Stomach smooth muscle (tissue), 2 donors: ENCODE measurements around the gene DAPK3.

Experiments used
- H3K27ac ChIP-seq: one replicate; pipeline ENCODE4 v1.7.0; 2013; ENCODE audit warnings: mild to moderate bottlenecking, low read length, inconsistent platforms
- H3K27me3 ChIP-seq, 2 donors: one replicate each; pipeline ENCODE4 v1.7.0; 2013; ENCODE audit warnings: low read length in 2 of 2; ENCODE audit not compliant: insufficient read depth in 2 of 2, control insufficient read depth in 1 of 2
- H3K36me3 ChIP-seq, 2 donors: one replicate each; pipeline ENCODE4 v1.7.0; 2013; ENCODE audit warnings: low read length in 2 of 2; ENCODE audit not compliant: control insufficient read depth in 2 of 2, insufficient read depth in 2 of 2
- H3K4me1 ChIP-seq: one replicate; pipeline ENCODE4 v1.7.0; 2013; ENCODE audit warnings: low read length; ENCODE audit not compliant: control insufficient read depth, insufficient read depth
- H3K4me3 ChIP-seq, 2 donors: one replicate each; pipeline ENCODE4 v1.7.0; 2013; ENCODE audit warnings: low read length in 2 of 2
- H3K9ac ChIP-seq, 2 donors: one replicate each; pipeline ENCODE4 v1.7.0; 2013; ENCODE audit warnings: low read length in 2 of 2, mild to moderate bottlenecking in 1 of 2
- H3K9me3 ChIP-seq, 2 donors: one replicate each; pipeline ENCODE4 v1.7.0; 2013; ENCODE audit warnings: low read length in 2 of 2; ENCODE audit not compliant: control insufficient read depth in 2 of 2
- donor health status: healthy.
- donor health status: Pancreatic carcinoma.

DAPK3 gene

DNA sequence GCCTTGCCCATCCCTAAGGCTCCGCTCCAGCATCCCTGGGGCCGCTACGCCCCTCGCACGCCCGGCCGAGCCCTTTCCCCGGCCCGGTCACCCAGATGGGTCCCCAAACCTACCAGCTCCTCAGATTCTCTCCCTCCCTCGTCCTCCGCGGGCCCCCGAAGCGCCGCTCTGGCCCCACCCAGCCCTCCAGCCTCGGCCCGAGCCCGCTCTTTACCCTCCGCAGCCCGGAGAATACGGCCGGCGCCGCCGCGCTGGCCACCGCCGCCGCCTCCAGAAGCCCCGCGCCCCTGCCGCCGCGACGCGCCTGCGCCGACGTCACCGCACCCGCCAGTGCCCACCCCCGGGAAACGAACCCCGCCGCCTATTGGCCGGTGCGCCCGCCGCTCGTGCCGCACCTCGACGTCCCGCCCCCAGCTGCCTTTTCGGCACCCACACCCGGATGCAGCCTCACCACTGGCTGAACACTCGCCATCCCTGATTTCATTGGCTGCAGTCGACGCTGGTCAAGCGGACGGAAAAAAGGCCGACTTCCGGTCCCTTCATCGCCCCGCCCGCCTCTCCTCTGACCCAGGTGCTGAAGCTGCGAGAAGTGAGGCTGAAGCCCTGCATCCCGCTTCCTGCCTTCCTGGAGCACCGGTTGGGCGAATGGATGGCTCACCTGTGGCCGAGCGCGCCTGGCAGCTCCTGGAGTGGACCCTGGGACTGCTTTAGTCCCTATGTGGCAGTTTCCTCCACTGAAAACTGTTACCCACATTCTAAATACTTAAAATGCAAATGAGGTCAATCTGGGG is at the start of gene DAPK3:
TSS of gene DAPK3 (minus strand) at position 292 of the 791 bp plus-strand sequence. CDS start 1,364 bp downstream, outside the sequence.
- H3K36me3 ChIP-seq, result peaks cover 9 to 17% of the 10 kb centered on the region in 2 donors
- H3K4me3 ChIP-seq, result peak within 1 kb of the TSS; percentile 88 to 94
- peak within 1 kb of the TSS; percentile 98 to 99 for H3K9ac ChIP-seq
- H3K4me1 ChIP-seq, result peaks cover 42% of the 10 kb centered on the region
- no peaks in the 10 kb centered on the region for H3K27me3 ChIP-seq
- peak within 1 kb of the TSS; percentile 98 for H3K27ac ChIP-seq
- H3K9me3 ChIP-seq, result no peaks in the 10 kb centered on the region

GRCh38 chr19:4019578-4019977 is 48.7 kb upstream of the DAPK3 start:
- H3K4me1 ChIP-seq, result peaks cover 32% of the 10 kb centered on the region
- H3K36me3 ChIP-seq, result peaks cover 0 to 5% of the 10 kb centered on the region in 2 donors
- no peaks in the 10 kb centered on the region for H3K27me3 ChIP-seq
- H3K9ac ChIP-seq, result no peak overlapping the region
- peak overlapping the region in 1 of 2 donors; percentile 15 for H3K4me3 ChIP-seq
- H3K27ac ChIP-seq, result peak overlapping the region; percentile 41
- H3K9me3 ChIP-seq, result no peaks in the 10 kb centered on the region

DNA sequence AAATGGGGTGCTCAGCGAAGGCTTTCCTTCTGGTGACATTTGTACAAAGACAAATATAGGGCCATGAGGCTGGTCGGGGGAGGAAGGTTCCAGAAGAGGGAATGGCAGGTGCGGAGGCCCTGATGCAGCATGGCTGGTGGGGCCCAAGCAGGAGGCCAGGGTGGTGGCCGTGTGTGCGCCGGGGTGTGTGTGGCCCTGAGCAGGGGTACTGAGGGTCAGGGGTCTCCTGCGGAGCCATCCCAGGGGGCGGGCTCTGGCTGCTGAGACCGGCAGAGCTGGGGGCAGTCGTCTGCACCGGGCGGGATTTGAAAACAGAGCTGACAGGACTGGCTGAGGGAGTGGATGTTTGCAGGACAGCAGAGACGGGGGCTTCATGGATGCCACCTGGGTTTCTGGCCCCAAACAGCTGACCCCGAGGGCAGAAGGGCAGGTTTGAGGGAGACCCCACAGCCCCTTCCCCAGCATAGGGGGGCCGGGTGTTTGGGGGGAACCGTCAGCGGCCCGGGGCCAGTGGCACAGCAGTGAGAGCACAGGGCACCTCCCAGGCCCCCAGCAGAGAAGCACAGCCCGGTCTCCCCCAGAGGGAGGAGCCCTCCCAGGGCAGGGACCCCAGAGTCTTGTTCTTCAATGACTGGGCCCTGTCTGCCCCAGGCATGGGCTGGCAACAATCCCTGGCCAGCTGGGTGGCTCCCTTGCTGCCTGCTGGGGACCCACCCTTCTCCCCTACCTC is 48.0 kb upstream of the DAPK3 start:
- Histone ChIP-seq H3K9ac (no peak overlapping the region), H3K4me3 (peak overlapping the region in 1 of 2 donors; percentile 15), H3K4me1 (peaks cover 39% of the 10 kb centered on the region), H3K36me3 (peaks cover 0 to 2% of the 10 kb centered on the region in 2 donors), H3K27me3 (no peaks in the 10 kb centered on the region), H3K9me3 (no peaks in the 10 kb centered on the region), H3K27ac (peak overlapping the region; percentile 41)

DNA sequence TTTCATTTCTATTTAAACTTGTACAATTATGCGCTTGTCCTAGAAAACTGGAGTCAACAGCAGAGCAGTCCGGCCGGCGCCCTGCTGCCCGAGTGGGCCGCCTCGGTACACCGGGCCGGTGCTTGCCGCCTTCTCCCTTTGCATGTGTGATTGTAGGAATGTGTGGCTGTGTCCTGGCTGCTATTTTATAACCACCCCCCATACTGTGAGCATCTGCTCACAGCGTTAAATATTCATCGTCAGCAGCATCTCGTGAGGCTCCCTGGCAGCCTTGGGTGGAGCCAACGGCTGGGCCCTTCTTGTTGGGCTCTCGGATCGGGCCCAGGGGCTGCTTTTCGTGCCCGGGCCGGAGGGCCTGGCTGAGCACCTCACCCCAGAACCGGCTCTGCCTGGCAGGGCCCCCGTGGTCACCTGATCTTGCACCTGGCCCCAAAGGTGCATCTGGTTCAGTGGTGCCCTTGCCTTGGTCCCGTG is 47.3 kb upstream of the DAPK3 start:
- H3K4me1 ChIP-seq, result peaks cover 46% of the 10 kb centered on the region
- H3K36me3 ChIP-seq, result peaks cover 3 to 9% of the 10 kb centered on the region in 2 donors
- no peaks in the 10 kb centered on the region for H3K9me3 ChIP-seq
- no peak overlapping the region for H3K9ac ChIP-seq
- no peak overlapping the region for H3K27ac ChIP-seq
- H3K4me3 ChIP-seq, result no peak overlapping the region
- H3K27me3 ChIP-seq, result no peaks in the 10 kb centered on the region

- H3K27me3 ChIP-seq, result no peaks in the 10 kb centered on the region
- H3K4me1 ChIP-seq, result peaks cover 55% of the 10 kb centered on the region
- no peak overlapping the region for H3K4me3 ChIP-seq
- no peaks in the 10 kb centered on the region for H3K9me3 ChIP-seq
- H3K27ac ChIP-seq, result peak overlapping the region; percentile 82
- H3K36me3 ChIP-seq, result peaks cover 6 to 9% of the 10 kb centered on the region in 2 donors
- no peak overlapping the region for H3K9ac ChIP-seq
Measured at GRCh38 chr19:4016903-4017638, 46.2 kb upstream of the DAPK3 start.

- no peaks in the 10 kb centered on the region for H3K27me3 ChIP-seq
- no peak overlapping the region for H3K9ac ChIP-seq
- H3K36me3 ChIP-seq, result peaks cover 6 to 9% of the 10 kb centered on the region in 2 donors
- H3K4me3 ChIP-seq, result peak overlapping the region in 1 of 2 donors; percentile 60
- H3K4me1 ChIP-seq, result peaks cover 59% of the 10 kb centered on the region
- peak overlapping the region; percentile 82 for H3K27ac ChIP-seq
- no peaks in the 10 kb centered on the region for H3K9me3 ChIP-seq
Measured at GRCh38 chr19:4016486-4016885, 45.6 kb upstream of the DAPK3 start.

GRCh38 chr19:4015705-4016402 is 45.0 kb upstream of the DAPK3 start:
- Histone ChIP-seq H3K27me3 (no peaks in the 10 kb centered on the region), H3K4me3 (peak overlapping the region; percentile 7 to 60), H3K9me3 (no peaks in the 10 kb centered on the region), H3K4me1 (peaks cover 65% of the 10 kb centered on the region), H3K9ac (peak overlapping the region; percentile 55 to 56), H3K27ac (peak overlapping the region; percentile 82), H3K36me3 (peaks cover 6 to 11% of the 10 kb centered on the region in 2 donors)

DNA sequence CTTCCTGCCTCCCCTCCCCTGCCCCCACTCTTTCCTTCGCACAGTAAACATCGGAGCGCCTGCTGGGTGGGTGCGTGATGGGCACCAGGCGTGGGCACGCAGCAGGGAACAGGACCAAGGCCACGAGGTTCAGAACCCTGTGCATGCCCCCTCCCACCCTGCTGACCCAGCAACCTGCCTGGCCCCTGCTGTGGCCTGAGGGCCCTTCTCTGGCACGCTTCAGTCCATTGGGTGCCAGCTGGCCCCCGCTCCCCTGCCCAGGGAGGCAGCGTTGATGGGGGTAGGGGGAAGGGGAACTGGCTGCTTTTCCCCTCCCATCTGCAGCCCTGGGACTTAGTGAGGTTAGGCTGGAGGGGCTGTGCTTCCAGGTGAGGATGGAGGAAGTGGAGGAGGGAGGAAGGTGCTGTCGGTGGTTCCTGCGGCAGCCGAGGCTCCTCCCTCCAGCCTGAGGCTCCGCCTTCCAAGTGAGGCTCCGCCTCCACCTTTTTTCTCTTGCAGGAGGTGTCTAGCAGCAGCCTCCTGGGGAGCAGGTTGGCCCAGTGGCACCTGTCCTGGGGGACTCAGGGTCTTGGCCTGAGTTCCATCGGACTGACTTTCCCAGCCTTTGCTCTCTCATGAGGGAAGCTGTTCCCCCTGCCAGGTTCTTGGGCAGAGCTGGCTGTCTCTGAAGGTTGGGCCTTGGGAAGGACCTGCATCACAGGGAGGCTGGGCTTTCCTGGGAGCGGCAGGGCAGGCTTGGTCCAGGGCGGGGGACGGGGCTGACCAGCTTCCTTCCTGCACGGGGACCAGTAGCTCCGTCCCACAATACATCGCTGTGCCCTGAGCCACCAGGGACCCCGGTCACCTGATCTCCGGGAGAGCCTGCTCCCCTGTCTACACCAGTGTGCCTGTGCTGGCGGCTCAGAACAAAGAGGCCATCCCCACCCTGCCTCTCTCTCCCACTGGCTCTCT is 43.9 kb upstream of the DAPK3 start:
- Histone ChIP-seq H3K27ac (peak overlapping the region; percentile 82), H3K36me3 (peaks cover 6 to 11% of the 10 kb centered on the region in 2 donors), H3K27me3 (no peaks in the 10 kb centered on the region), H3K9me3 (no peaks in the 10 kb centered on the region), H3K4me3 (peak overlapping the region; percentile 7 to 60), H3K9ac (peak overlapping the region; percentile 55 to 56), H3K4me1 (peaks cover 76% of the 10 kb centered on the region)

- Histone ChIP-seq H3K27me3 (no peaks in the 10 kb centered on the region), H3K9ac (peak overlapping the region in 1 of 2 donors; percentile 29), H3K9me3 (no peaks in the 10 kb centered on the region), H3K4me3 (peak overlapping the region in 1 of 2 donors; percentile 40), H3K36me3 (peaks cover 6 to 11% of the 10 kb centered on the region in 2 donors), H3K4me1 (peaks cover 77% of the 10 kb centered on the region), H3K27ac (peak overlapping the region; percentile 82)
Measured at GRCh38 chr19:4013886-4014540, 43.1 kb upstream of the DAPK3 start.
